Ovary (tissue), 9 donors: ENCODE data around the gene AMOTL1. TPM values are rescaled to one million over a fixed set of nuclear protein-coding genes. Genes with fewer than 3 reads are reported as not detected.
A peak's percentile ranks its signal among the peaks of the same experiment; 100 is the strongest.

Experiments
- DNase-seq, 5 donors: peaks; one replicate each; pipeline ENCODE4 v3.0.0-alpha.2; 2019 to 2020
- H3K27ac ChIP-seq, 2 donors: fragments of 200-600 bp; one replicate each; pipeline versions ENCODE4 v1.5.1 to v1.8.0; 2019 to 2022
- H3K27me3 ChIP-seq: fragments of 200-600 bp; one replicate; pipeline ENCODE4 v1.8.0; 2022
- H3K36me3 ChIP-seq: fragments of 200-600 bp; sonication (generic); one replicate; pipeline ENCODE4 v1.5.1; 2019
- H3K4me1 ChIP-seq: one replicate; pipeline ENCODE4 v1.8.1; 2013; ENCODE audit warnings: mild to moderate bottlenecking, moderate library complexity; ENCODE audit not compliant: insufficient read depth
- H3K4me3 ChIP-seq: fragments of 200-600 bp; sonication (generic); one replicate; pipeline ENCODE4 v1.5.1; 2017
- H3K9me3 ChIP-seq, 2 donors: fragments of 200-600 bp in 1 of 2; sonication (generic) in 1 of 2; one replicate each; pipeline versions ENCODE4 v1.5.1 to v1.8.1; 2013 to 2019; ENCODE audit warnings: mild to moderate bottlenecking in 1 of 2, moderate library complexity in 1 of 2
- EP300 ChIP-seq: sonication (generic); formaldehyde crosslinking; IDR thresholded peaks from one replicate; pipeline ENCODE4 v1.6.1; 2017; ENCODE audit warnings: antibody characterized with exemption
- POLR2A ChIP-seq: fragments of 450-650 bp; IDR thresholded peaks from one replicate; pipeline ENCODE4 v1.6.1; 2017; ENCODE audit warnings: antibody characterized with exemption, mild to moderate bottlenecking, moderate library complexity
- WGBS, 3 donors: extraction: QIAGEN DNeasy Blood & Tissue Kit in 1 of 3; methylation state at CpG; one replicate each; pipeline versions ENCODE4 v1.1.5 to v1.1.7; 2013 to 2017; 5-methylcytosine and 5-hydroxymethylcytosine counted together
- intact Hi-C, 4 donors: fragments of 100-400 bp; cut with DNase I; formaldehyde crosslinking; loops; one replicate each; pipeline versions ENCODE4 v1.11.0 to v1.15.1; 2022 to 2023
- polyA plus RNA-seq, 2 donors: library from polyadenylated mRNA; stranded (reverse); fragments of 200-250 nt in 1 of 2; fragments of 350-450 nt in 1 of 2; fragmentation: Illumina TruSeq in 1 of 2; extraction: RNeasy Lipid Tissue Mini Kit (QIAGEN cat#74804) in 1 of 2; gene quantifications; one replicate each; pipeline ENCODE4 v1.2.3, GENCODE V29; 2013 to 2014
- total RNA-seq, 7 donors: library from RNA; depleted of rRNA in 2 of 7; stranded (reverse); fragments of >200 nt in 2 of 7; fragmentation: NEBNext Ultra II Directional in 3 of 7; extraction: Animal tissue kit (Norgen Biotek cat#: 25700) in 3 of 7; gene quantifications; one replicate each; pipeline versions ENCODE4 v1.1.0 to v1.2.4, GENCODE V29; 2016 to 2023
- TF ChIP-seq, protein P1 (sequence below), 3 donors: fragments of 450-650 bp in 2 of 3; fragments of 200-600 bp in 1 of 3; IDR thresholded peaks; one replicate each; pipeline versions ENCODE4 v1.5.1 to v1.8.0; 2016 to 2022; ENCODE audit warnings: antibody characterized with exemption in 3 of 3, mild to moderate bottlenecking in 1 of 3
- donor health status: DM: no; HTN: no; CAD: no; lungs with moderate emphysema.
- donor health status: DM: no; HTN: no; CAD: no.
- donor health status: Bipolar disorder and iron deficiency.
- donor health status: DM: yes; HTN: yes; CAD: no.
- donor health status: DM: no; HTN: no; CAD: no.
- donor health status: DM: yes; HTN: yes; CAD: no.

AMOTL1 gene
- total and polyA plus RNA-seq, 9 donors, result 5.4 to 24.8 (median 13.6) TPM

GRCh38 chr11:94767291-94767690 is 865 bp upstream of the AMOTL1 start:
- Histone ChIP-seq H3K9me3 (no peaks in the 10 kb centered on the region), H3K4me1 (peaks cover 2% of the 10 kb centered on the region), H3K4me3 (no peak overlapping the region), H3K27ac (no peak overlapping the region), H3K36me3 (no peaks in the 10 kb centered on the region), H3K27me3 (no peaks in the 10 kb centered on the region)
- no peak for DNase-seq
- 81 to 84% (median 84%) methylated on average over 5 of the region's 5 CpGs for WGBS, 3 donors
- TF ChIP-seq EP300 (no peak), POLR2A (no peak)
- TF ChIP-seq, protein P1, sequence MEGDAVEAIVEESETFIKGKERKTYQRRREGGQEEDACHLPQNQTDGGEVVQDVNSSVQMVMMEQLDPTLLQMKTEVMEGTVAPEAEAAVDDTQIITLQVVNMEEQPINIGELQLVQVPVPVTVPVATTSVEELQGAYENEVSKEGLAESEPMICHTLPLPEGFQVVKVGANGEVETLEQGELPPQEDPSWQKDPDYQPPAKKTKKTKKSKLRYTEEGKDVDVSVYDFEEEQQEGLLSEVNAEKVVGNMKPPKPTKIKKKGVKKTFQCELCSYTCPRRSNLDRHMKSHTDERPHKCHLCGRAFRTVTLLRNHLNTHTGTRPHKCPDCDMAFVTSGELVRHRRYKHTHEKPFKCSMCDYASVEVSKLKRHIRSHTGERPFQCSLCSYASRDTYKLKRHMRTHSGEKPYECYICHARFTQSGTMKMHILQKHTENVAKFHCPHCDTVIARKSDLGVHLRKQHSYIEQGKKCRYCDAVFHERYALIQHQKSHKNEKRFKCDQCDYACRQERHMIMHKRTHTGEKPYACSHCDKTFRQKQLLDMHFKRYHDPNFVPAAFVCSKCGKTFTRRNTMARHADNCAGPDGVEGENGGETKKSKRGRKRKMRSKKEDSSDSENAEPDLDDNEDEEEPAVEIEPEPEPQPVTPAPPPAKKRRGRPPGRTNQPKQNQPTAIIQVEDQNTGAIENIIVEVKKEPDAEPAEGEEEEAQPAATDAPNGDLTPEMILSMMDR (IDR thresholded peaks at IDR 0.05), result no peak
- intact Hi-C loops, result no loop called here

GRCh38 chr11:94768602-94769541 is 716 bp downstream of the AMOTL1 start:
- DNase-seq, result peak; percentile 28 to 67 (median 51)
- Histone ChIP-seq H3K27ac (peak overlapping the region; percentile 47 to 60), H3K36me3 (no peaks in the 10 kb centered on the region), H3K9me3 (no peaks in the 10 kb centered on the region), H3K27me3 (no peaks in the 10 kb centered on the region), H3K4me1 (peaks cover 2% of the 10 kb centered on the region), H3K4me3 (peak overlapping the region; percentile 90)
- TF ChIP-seq, protein P1 (IDR thresholded peaks at IDR 0.05), result peak in 1 of 3 donors; percentile 11
- TF ChIP-seq EP300, result no peak
- 0 to 1% (median 1%) methylated on average over 59 to 91 of the region's 91 CpGs for WGBS, 3 donors
- intact Hi-C loops, result no loop called here

DNA sequence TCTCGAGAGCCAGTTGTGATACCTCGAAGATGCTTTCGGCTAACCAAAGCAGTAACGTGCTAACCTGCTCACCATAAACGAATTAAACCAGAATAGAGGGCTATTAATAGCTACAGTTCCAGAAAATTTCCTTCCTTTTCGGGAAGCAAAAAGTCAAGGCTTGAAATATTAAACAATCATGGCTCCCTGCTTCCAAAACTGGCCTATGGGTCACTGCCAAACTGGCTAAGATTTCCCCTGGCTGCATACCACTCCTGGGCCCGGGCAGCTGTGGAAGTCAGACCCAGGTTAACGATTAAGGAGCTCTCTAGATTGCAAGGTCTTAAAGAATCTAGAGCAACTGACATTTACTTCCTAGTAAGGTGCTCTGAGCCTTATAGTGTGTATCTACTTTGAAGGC is 1.7 kb downstream of the AMOTL1 start:
- no peak for DNase-seq
- Histone ChIP-seq H3K36me3 (no peaks in the 10 kb centered on the region), H3K4me3 (peak overlapping the region; percentile 90), H3K9me3 (no peaks in the 10 kb centered on the region), H3K27me3 (no peaks in the 10 kb centered on the region), H3K4me1 (peaks cover 2% of the 10 kb centered on the region), H3K27ac (no peak overlapping the region)
- TF ChIP-seq POLR2A, result no peak
- no peak for TF ChIP-seq EP300
- TF ChIP-seq, protein P1 (IDR thresholded peaks at IDR 0.05), result no peak
- 15 to 21% (median 21%) methylated on average over 8 of the region's 8 CpGs for WGBS, 3 donors
- intact Hi-C loops, result no loop called here

GRCh38 chr11:94770563-94771120 is 2.5 kb downstream of the AMOTL1 start:
- Histone ChIP-seq H3K4me3 (no peak overlapping the region), H3K4me1 (peaks cover 2% of the 10 kb centered on the region), H3K36me3 (no peaks in the 10 kb centered on the region), H3K9me3 (no peaks in the 10 kb centered on the region), H3K27ac (no peak overlapping the region), H3K27me3 (no peaks in the 10 kb centered on the region)
- TF ChIP-seq POLR2A (no peak), EP300 (no peak)
- TF ChIP-seq, protein P1 (IDR thresholded peaks at IDR 0.05), result no peak
- no peak for DNase-seq
- intact Hi-C loops, result no loop called here
- 91 to 93% (median 92%) methylated on average over 4 of the region's 4 CpGs for WGBS, 3 donors
